ENCODE measurements around the gene APOB. TPM values are rescaled to one million over a fixed set of nuclear protein-coding genes. Genes with fewer than 3 reads are reported as not detected.

APOB gene
- total RNA-seq, 2 experiments from 2014 or later: not detected

- Mint-ChIP-seq H3K4me3 (no peak overlapping the region), H3K27ac (no peak overlapping the region), H3K9me3 (no peaks in the 10 kb centered on the region), H3K4me1 (ENCODE audit: low read depth) (no peaks in the 10 kb centered on the region), H3K36me3 (no peaks in the 10 kb centered on the region), H3K27me3 (peaks cover 4% of the 10 kb centered on the region)
- intact Hi-C loops (cut with micrococcal nuclease): no loop called here
- ChIA-PET CTCF (interaction anchor here (0.6 kb wide), 1 partner anchor 304 kb away, joined by 3 read pairs; no protein-coding TSS in a partner anchor), POLR2A (no interaction called here)
- DNase-seq: no peak
Observed at GRCh38 chr2:21067125-21067524, 23.3 kb upstream of the APOB start.

GRCh38 chr2:21059885-21060610, 16.2 kb upstream of the APOB start:
- POLR2A ChIA-PET: no interaction called here
- intact Hi-C loops (cut with micrococcal nuclease): no loop called here
- no peak for DNase-seq
- Mint-ChIP-seq H3K27me3 (no peaks in the 10 kb centered on the region), H3K4me3 (no peak overlapping the region), H3K9me3 (no peaks in the 10 kb centered on the region), H3K27ac (no peak overlapping the region), H3K36me3 (no peaks in the 10 kb centered on the region), H3K4me1 (ENCODE audit: low read depth) (no peaks in the 10 kb centered on the region)
- CTCF ChIA-PET: no interaction called here

DNA sequence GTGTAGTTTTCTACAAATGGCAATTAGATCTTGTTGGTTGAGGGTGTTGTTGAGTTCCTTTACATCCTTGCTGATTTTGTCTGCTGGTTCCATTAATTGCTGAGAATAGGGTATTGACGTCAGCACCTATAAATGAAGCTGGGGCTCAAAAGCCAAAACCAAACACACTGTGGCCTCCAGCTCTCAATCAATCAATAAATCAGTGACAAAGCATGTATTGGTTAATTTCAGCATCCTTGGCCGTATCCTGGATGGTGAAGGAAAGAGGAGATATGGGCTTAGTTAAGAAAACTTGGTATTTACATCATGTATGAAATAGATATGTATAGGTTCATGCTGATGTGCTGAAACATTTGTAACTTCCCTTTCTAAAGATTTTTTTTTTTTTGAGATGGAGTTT, 13.2 kb upstream of the APOB start:
- H3K9me3 Mint-ChIP-seq: no peaks in the 10 kb centered on the region
- H3K4me1 Mint-ChIP-seq (ENCODE audit: low read depth): no peaks in the 10 kb centered on the region
- DNase-seq: no peak
- no peak overlapping the region for H3K27ac Mint-ChIP-seq
- intact Hi-C loops (cut with micrococcal nuclease): no loop called here
- POLR2A ChIA-PET: no interaction called here
- no peak overlapping the region for H3K4me3 Mint-ChIP-seq
- peaks cover 5% of the 10 kb centered on the region for H3K27me3 Mint-ChIP-seq
- H3K36me3 Mint-ChIP-seq: no peaks in the 10 kb centered on the region
- CTCF ChIA-PET: no interaction called here

- intact Hi-C loops (cut with micrococcal nuclease): no loop called here
- Mint-ChIP-seq H3K4me3 (no peak overlapping the region), H3K9me3 (no peaks in the 10 kb centered on the region), H3K27ac (no peak overlapping the region), H3K27me3 (peaks cover 5% of the 10 kb centered on the region), H3K36me3 (no peaks in the 10 kb centered on the region), H3K4me1 (ENCODE audit: low read depth) (no peaks in the 10 kb centered on the region)
- DNase-seq: no peak
- ChIA-PET POLR2A (no interaction called here), CTCF (interaction anchor here (0.6 to 0.9 kb wide), 5 partner anchors 10 to 109 kb away, joined by 3 read pairs; no protein-coding TSS in a partner anchor)
Observed at GRCh38 chr2:21055879-21056790, 12.3 kb upstream of the APOB start.

- Mint-ChIP-seq H3K4me3 (no peak overlapping the region), H3K27ac (no peak overlapping the region), H3K27me3 (peaks cover 5% of the 10 kb centered on the region), H3K9me3 (no peaks in the 10 kb centered on the region), H3K36me3 (no peaks in the 10 kb centered on the region), H3K4me1 (ENCODE audit: low read depth) (no peaks in the 10 kb centered on the region)
- no peak for DNase-seq
- CTCF ChIA-PET: interaction anchor here (0.6 to 1.0 kb wide), 5 partner anchors 10 to 92 kb away, joined by 3 read pairs; no protein-coding TSS in a partner anchor
- POLR2A ChIA-PET: no interaction called here
- intact Hi-C loops (cut with micrococcal nuclease): no loop called here
Observed at GRCh38 chr2:21055451-21055850, 11.6 kb upstream of the APOB start.

DNA sequence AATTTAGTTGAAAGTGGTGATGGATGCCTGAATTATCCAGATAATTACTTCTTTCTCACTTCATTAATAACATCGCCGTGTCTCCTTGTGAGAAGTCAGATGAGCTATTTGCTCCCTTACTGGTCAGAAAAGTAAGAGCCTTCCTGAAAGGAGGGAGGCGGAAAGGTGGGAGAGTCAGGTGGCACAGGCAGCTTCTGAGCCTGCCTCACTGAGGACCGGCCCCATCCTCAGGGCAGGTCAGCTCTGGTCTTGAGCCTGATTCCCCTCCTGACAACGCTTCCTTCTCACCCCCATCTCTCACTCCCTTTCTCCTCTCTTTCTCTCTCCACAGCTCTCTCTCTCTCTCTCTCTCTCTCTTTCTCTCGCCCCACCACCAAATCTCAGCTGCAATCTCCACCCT, 10.1 kb upstream of the APOB start:
- peaks cover 5% of the 10 kb centered on the region for H3K27me3 Mint-ChIP-seq
- ChIA-PET CTCF (interaction anchor here (0.8 to 1.2 kb wide), 2 partner anchors 11 to 264 kb away, joined by 3 read pairs; no protein-coding TSS in a partner anchor), POLR2A (no interaction called here)
- no peaks in the 10 kb centered on the region for H3K9me3 Mint-ChIP-seq
- H3K27ac Mint-ChIP-seq: no peak overlapping the region
- H3K36me3 Mint-ChIP-seq: no peaks in the 10 kb centered on the region
- no peaks in the 10 kb centered on the region for H3K4me1 Mint-ChIP-seq (ENCODE audit: low read depth)
- DNase-seq: no peak
- no peak overlapping the region for H3K4me3 Mint-ChIP-seq
- intact Hi-C loops (cut with micrococcal nuclease): no loop called here

DNA sequence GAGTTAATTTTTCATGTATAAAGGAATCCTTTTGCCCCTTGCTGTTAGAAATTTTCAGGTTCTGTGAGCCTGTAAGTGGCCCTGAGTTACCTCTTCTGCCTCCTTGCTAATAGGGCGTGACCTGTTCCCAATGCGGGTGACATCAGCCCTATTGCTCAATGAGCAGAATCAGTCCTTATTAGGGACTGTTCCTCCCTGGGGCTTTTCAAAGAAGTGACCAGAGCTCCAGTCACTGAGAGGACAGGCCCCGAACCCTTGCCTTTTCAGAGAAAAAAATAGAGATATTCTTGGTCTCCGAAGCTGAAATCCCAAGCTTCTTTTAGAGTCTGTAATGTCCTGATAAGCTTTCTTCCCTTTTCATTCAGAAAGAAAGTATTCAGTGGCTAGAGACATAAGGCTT, 8.2 kb upstream of the APOB start:
- intact Hi-C loops (cut with micrococcal nuclease): no loop called here
- no peak for DNase-seq
- POLR2A ChIA-PET: no interaction called here
- Mint-ChIP-seq H3K27me3 (peaks cover 5% of the 10 kb centered on the region), H3K4me3 (no peak overlapping the region), H3K9me3 (no peaks in the 10 kb centered on the region), H3K36me3 (no peaks in the 10 kb centered on the region), H3K27ac (no peak overlapping the region), H3K4me1 (ENCODE audit: low read depth) (no peaks in the 10 kb centered on the region)
- CTCF ChIA-PET: no interaction called here

DNA sequence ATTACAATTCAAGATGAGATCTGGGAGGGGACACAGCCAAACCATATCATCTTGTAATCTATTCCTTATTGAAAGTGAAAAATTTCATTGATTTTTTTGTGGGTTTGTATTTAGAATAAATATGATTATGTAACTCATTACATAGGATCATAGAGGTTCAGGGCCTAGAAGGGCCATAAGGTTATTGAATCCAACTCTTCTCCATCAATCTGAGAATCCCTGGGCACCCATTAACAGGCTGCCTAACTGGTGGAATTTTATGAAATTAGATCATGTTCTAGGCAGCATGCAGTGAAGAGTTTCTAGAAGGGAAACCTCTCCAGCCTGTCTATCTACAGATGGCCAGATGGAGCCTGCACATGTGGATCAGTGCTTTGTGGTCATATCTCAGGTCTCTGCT, 6.3 kb upstream of the APOB start:
- H3K27me3 Mint-ChIP-seq: peaks cover 11% of the 10 kb centered on the region
- intact Hi-C loops (cut with micrococcal nuclease): no loop called here
- H3K4me3 Mint-ChIP-seq: no peak overlapping the region
- ChIA-PET POLR2A (no interaction called here), CTCF (no interaction called here)
- H3K9me3 Mint-ChIP-seq: no peaks in the 10 kb centered on the region
- DNase-seq: no peak
- no peaks in the 10 kb centered on the region for H3K4me1 Mint-ChIP-seq (ENCODE audit: low read depth)
- H3K27ac Mint-ChIP-seq: no peak overlapping the region
- H3K36me3 Mint-ChIP-seq: no peaks in the 10 kb centered on the region

- POLR2A ChIA-PET: no interaction called here
- peaks cover 3% of the 10 kb centered on the region for H3K4me1 Mint-ChIP-seq (ENCODE audit: low read depth)
- DNase-seq: no peak
- no peaks in the 10 kb centered on the region for H3K9me3 Mint-ChIP-seq
- intact Hi-C loops (cut with micrococcal nuclease): no loop called here
- no peaks in the 10 kb centered on the region for H3K36me3 Mint-ChIP-seq
- CTCF ChIA-PET: no interaction called here
- peaks cover 23% of the 10 kb centered on the region for H3K27me3 Mint-ChIP-seq
- H3K27ac Mint-ChIP-seq: no peak overlapping the region
- no peak overlapping the region for H3K4me3 Mint-ChIP-seq
Observed at GRCh38 chr2:21047141-21048009, 3.5 kb upstream of the APOB start.

- no peak overlapping the region for H3K27ac Mint-ChIP-seq
Observed at GRCh38 chr2:21046506-21046905, 2.6 kb upstream of the APOB start.

DNA sequence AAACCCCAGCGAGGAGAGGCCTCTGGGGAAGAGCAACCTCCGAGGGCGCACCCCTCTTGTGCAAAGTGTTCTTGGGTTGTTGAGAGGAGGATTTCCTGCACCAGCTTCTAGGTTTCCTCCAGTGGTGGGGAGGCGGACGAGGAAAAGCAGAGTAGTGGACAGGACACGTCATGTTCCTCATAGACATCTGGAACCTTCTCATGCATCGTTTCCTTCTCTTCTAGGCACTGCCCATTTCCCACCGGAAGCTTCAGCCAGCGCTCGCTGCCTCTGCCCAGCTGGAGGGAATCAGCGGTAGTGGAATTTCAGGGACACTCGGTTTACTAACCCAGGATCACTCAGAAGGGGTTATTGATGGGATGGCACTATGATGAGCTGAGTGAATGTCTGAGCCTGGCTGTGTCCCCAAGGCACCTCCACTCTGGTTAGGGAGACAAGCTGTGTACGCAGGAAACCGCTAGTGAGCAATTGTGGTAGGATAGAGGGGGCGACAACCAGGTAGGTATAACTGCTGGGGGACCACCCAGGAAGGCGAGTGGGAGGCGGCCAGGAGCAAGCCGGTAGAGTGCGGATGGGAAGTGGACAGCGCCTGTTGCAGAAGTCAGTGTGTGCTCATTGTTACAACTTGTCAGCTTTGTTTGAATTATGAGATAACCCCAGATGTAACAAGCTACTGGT, 960 bp upstream of the APOB start:
- POLR2A ChIA-PET: no interaction called here
- H3K27ac Mint-ChIP-seq: no peak overlapping the region
- no peak overlapping the region for H3K4me3 Mint-ChIP-seq
- CTCF ChIA-PET: interaction anchor here (1.1 kb wide), 1 partner anchor 11 kb away, joined by 3 read pairs; no protein-coding TSS in a partner anchor
- H3K4me1 Mint-ChIP-seq (ENCODE audit: low read depth): peaks cover 3% of the 10 kb centered on the region
- peaks cover 27% of the 10 kb centered on the region for H3K27me3 Mint-ChIP-seq
- no peaks in the 10 kb centered on the region for H3K36me3 Mint-ChIP-seq
- H3K9me3 Mint-ChIP-seq: no peaks in the 10 kb centered on the region
- no peak for DNase-seq
- intact Hi-C loops (cut with micrococcal nuclease): loop anchor here (5.0 kb wide), 1 partner anchor 383 kb away; no protein-coding TSS in a partner anchor

More at GRCh38 chr2:21046506-21046905, 2.6 kb upstream of the APOB start:
- Mint-ChIP-seq H3K4me1 (ENCODE audit: low read depth) (peaks cover 3% of the 10 kb centered on the region), H3K9me3 (no peaks in the 10 kb centered on the region), H3K4me3 (no peak overlapping the region), H3K27me3 (peaks cover 27% of the 10 kb centered on the region), H3K36me3 (no peaks in the 10 kb centered on the region)
- DNase-seq: no peak
- POLR2A ChIA-PET: no interaction called here
- intact Hi-C loops (cut with micrococcal nuclease): no loop called here
- CTCF ChIA-PET: no interaction called here
